Upper lobe of left lung (tissue), 4 donors: Measurements from ENCODE around the gene BTLA.

Experiments
- CTCF ChIP-seq, 6 experiments: fragments of 450-650 bp in 4 of 6; fragments of 200-600 bp in 2 of 6; sonication (generic) in 2 of 6; IDR thresholded peaks; one replicate each; pipeline ENCODE4 v1.5.1; 2016 to 2019; ENCODE audit warnings: antibody characterized with exemption in 6 of 6
- POLR2A ChIP-seq, 4 donors: fragments of 450-650 bp; IDR thresholded peaks; one replicate each; pipeline ENCODE4 v1.5.1; 2016 to 2017; ENCODE audit warnings: antibody characterized with exemption in 4 of 4, mild to moderate bottlenecking in 2 of 4
- POLR2AphosphoS5 ChIP-seq, 2 donors: sonication (generic); formaldehyde crosslinking; IDR thresholded peaks; one replicate each; pipeline ENCODE4 v1.5.1; 2017; ENCODE audit warnings: antibody characterized with exemption in 2 of 2

GRCh38 chr3:112460519-112461195 lies 38.6 kb downstream of the BTLA start:
- no peak for TF ChIP-seq POLR2A (IDR thresholded peaks at IDR 0.05)
- no peak for TF ChIP-seq CTCF (IDR thresholded peaks at IDR 0.05)
- no peak for TF ChIP-seq POLR2AphosphoS5 (IDR thresholded peaks at IDR 0.05)
